Gastrocnemius medialis (tissue), 4 donors: ENCODE measurements around the gene AGTR1.

Experiments used
- POLR2A ChIP-seq, 2 donors: fragments of 450-650 bp; IDR thresholded peaks; one replicate each; pipeline ENCODE4 v1.6.1; 2017; ENCODE audit warnings: antibody characterized with exemption in 2 of 2, mild to moderate bottlenecking in 2 of 2, moderate library complexity in 2 of 2
- TF ChIP-seq, protein P1 (sequence below), 5 experiments: fragments of 450-650 bp in 3 of 5; fragments of 200-600 bp in 2 of 5; sonication (generic) in 2 of 5; IDR thresholded peaks in 4 of 5; conservative IDR thresholded peaks in 1 of 5; 1 replicate in 4 of 5; 2 replicates in 1 of 5; pipeline ENCODE4 v1.5.1; 2016 to 2019; ENCODE audit warnings: antibody characterized with exemption in 5 of 5, mild to moderate bottlenecking in 3 of 5, moderate library complexity in 3 of 5

DNA sequence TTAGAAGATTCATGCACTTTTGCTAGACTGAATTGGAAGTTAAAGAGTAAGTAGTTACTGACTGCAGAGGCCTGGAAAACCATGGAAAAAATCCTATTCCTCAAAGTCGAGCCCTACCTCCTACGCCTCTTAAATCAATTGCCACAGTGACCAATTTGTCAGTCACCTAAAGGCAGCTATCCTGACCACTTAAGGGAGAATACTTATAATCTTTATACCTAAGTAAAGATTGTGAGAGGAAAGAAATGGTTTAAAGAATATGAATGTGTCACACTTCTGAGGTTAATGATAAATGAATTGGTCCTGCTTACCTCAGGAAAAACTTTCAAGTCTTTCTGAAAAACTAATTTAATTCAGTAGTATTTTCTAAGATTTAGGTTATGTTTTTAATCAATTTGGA, 42.6 kb downstream of the AGTR1 start:
- no peak for TF ChIP-seq POLR2A (IDR thresholded peaks at IDR 0.05)
- TF ChIP-seq, protein P1, sequence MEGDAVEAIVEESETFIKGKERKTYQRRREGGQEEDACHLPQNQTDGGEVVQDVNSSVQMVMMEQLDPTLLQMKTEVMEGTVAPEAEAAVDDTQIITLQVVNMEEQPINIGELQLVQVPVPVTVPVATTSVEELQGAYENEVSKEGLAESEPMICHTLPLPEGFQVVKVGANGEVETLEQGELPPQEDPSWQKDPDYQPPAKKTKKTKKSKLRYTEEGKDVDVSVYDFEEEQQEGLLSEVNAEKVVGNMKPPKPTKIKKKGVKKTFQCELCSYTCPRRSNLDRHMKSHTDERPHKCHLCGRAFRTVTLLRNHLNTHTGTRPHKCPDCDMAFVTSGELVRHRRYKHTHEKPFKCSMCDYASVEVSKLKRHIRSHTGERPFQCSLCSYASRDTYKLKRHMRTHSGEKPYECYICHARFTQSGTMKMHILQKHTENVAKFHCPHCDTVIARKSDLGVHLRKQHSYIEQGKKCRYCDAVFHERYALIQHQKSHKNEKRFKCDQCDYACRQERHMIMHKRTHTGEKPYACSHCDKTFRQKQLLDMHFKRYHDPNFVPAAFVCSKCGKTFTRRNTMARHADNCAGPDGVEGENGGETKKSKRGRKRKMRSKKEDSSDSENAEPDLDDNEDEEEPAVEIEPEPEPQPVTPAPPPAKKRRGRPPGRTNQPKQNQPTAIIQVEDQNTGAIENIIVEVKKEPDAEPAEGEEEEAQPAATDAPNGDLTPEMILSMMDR (IDR thresholded peaks at IDR 0.05 in 4 of 5, conservative IDR thresholded peaks at IDR 0.05 in 1 of 5), result no peak
